Fibroblast of lung (primary cell): Measurements from ENCODE around the gene SPRYD3. TPM values are rescaled to one million over a fixed set of nuclear protein-coding genes. Genes with fewer than 3 reads are reported as not detected.

Experiments used
- DNase-seq, 2 donors: peaks; one replicate each; pipeline versions ENCODE4 v3.0.0 to v3.0.0-alpha.2; 2010; ENCODE audit warnings: low read depth in 2 of 2
- H2AFZ ChIP-seq: 2 replicates; pipeline ENCODE4 v1.5.1; 2012; ENCODE audit warnings: low read length, control low read depth, inconsistent platforms
- H3K27ac ChIP-seq: 2 replicates; pipeline ENCODE4 v1.5.1; 2011; ENCODE audit warnings: low read length, control low read depth; ENCODE audit not compliant: insufficient read depth
- H3K27me3 ChIP-seq: 2 replicates; pipeline ENCODE4 v1.5.1; 2011; ENCODE audit warnings: mild to moderate bottlenecking, low read length; ENCODE audit not compliant: control insufficient read depth, insufficient read depth
- H3K36me3 ChIP-seq: 2 replicates; pipeline ENCODE4 v1.5.1; 2011; ENCODE audit warnings: low read length; ENCODE audit not compliant: control insufficient read depth, insufficient read depth
- H3K4me1 ChIP-seq: 2 replicates; pipeline ENCODE4 v1.5.1; 2011; ENCODE audit warnings: low read length; ENCODE audit not compliant: control insufficient read depth, insufficient read depth; ENCODE audit errors: extremely low read depth
- H3K4me2 ChIP-seq: 2 replicates; pipeline ENCODE4 v1.5.1; 2011; ENCODE audit warnings: low read length, control low read depth; ENCODE audit not compliant: insufficient read depth; ENCODE audit errors: extremely low read depth
- H3K4me3 ChIP-seq, 4 experiments: fragments of 200-600 bp in 1 of 4; sonication (generic) in 1 of 4; replicated peaks in 1 of 4; 2 replicates each; pipeline ENCODE4 v1.5.1; 2011 to 2016; ENCODE audit warnings: low read length in 4 of 4, low read depth in 3 of 4, mild to moderate bottlenecking in 3 of 4, control low read depth in 2 of 4, inconsistent platforms in 1 of 4, mixed read lengths in 1 of 4; ENCODE audit not compliant: insufficient read depth in 1 of 4; ENCODE audit errors: control extremely low read depth in 1 of 4
- H3K79me2 ChIP-seq: 2 replicates; pipeline ENCODE4 v1.5.1; 2012; ENCODE audit warnings: mild to moderate bottlenecking, low read length, inconsistent platforms; ENCODE audit not compliant: control insufficient read depth, insufficient read depth
- H3K9ac ChIP-seq: 2 replicates; pipeline ENCODE4 v1.5.1; 2011; ENCODE audit warnings: mild to moderate bottlenecking, low read length, control low read depth; ENCODE audit not compliant: insufficient read depth
- H3K9me3 ChIP-seq: 2 replicates; pipeline ENCODE4 v1.5.1; 2012; ENCODE audit warnings: low read depth, low read length; ENCODE audit not compliant: control insufficient read depth, insufficient read depth
- H4K20me1 ChIP-seq: 2 replicates; pipeline ENCODE4 v1.5.1; 2011; ENCODE audit warnings: low read length; ENCODE audit not compliant: control insufficient read depth, insufficient read depth; ENCODE audit errors: extremely low read depth
- CTCF ChIP-seq, 2 donors: IDR thresholded peaks in 1 of 2; conservative IDR thresholded peaks in 1 of 2; 1 replicate in 1 of 2; 2 replicates in 1 of 2; pipeline ENCODE4 v1.5.1; 2011 to 2012; ENCODE audit warnings: low read length in 2 of 2, control low read depth in 1 of 2, inconsistent platforms in 1 of 2, low read depth in 1 of 2, mild to moderate bottlenecking in 1 of 2
- EZH2 ChIP-seq: IDR thresholded peaks from 2 replicates; pipeline ENCODE4 v1.5.1; 2012; ENCODE audit warnings: low read length, control low read depth, mild to moderate bottlenecking; ENCODE audit errors: missing control alignments
- polyA plus RNA-seq, 2 donors: library from polyadenylated mRNA; depleted of rRNA in 1 of 2; stranded (reverse) in 1 of 2; unstranded in 1 of 2; fragments of >200 nt; gene quantifications; 2 replicates each; pipeline ENCODE4 v1.2.1, GENCODE V29; 2011 to 2012; ENCODE audit warnings: missing spikeins in 1 of 2
- total RNA-seq: library from RNA; depleted of rRNA; stranded (reverse); fragments of >200 nt; gene quantifications from 2 replicates; pipeline ENCODE4 v1.2.1, GENCODE V29; 2014

Gene SPRYD3
- total and polyA plus RNA-seq, 2 donors (not counting 1 experiment from before 2014, with no cell fraction given): 18.2 to 23.3 TPM

GRCh38 chr12:53058674-53059433 is 20.3 kb downstream of the SPRYD3 start:
- Histone ChIP-seq H3K9me3 (no peaks in the 10 kb centered on the region), H3K4me1 (peaks cover 35% of the 10 kb centered on the region), H3K27ac (no peak overlapping the region), H2AFZ (no peak overlapping the region), H3K4me3 (no peak overlapping the region), H4K20me1 (no peaks in the 10 kb centered on the region), H3K36me3 (peaks cover 54% of the 10 kb centered on the region), H3K4me2 (no peak overlapping the region), H3K9ac (no peak overlapping the region), H3K27me3 (no peaks in the 10 kb centered on the region), H3K79me2 (no peaks in the 10 kb centered on the region)
- no peak for DNase-seq
- TF ChIP-seq CTCF (conservative IDR thresholded peaks at IDR 0.05 in 1 of 2, IDR thresholded peaks at IDR 0.05 in 1 of 2; ENCODE audit: low read depth in 1 of 2, low read length in 2 of 2) (no peak), EZH2 (no peak)

GRCh38 chr12:53057816-53058500 is 21.2 kb downstream of the SPRYD3 start:
- H3K4me3 ChIP-seq: no peak overlapping the region
- no peak overlapping the region for H2AFZ ChIP-seq
- H3K27ac ChIP-seq: no peak overlapping the region
- H3K79me2 ChIP-seq: no peaks in the 10 kb centered on the region
- H3K36me3 ChIP-seq: peaks cover 50% of the 10 kb centered on the region
- H3K4me2 ChIP-seq: no peak overlapping the region
- H3K4me1 ChIP-seq: peaks cover 35% of the 10 kb centered on the region
- no peaks in the 10 kb centered on the region for H3K9me3 ChIP-seq
- no peak for DNase-seq
- H4K20me1 ChIP-seq: no peaks in the 10 kb centered on the region
- no peak overlapping the region for H3K9ac ChIP-seq
- TF ChIP-seq EZH2 (no peak), CTCF (conservative IDR thresholded peaks at IDR 0.05 in 1 of 2, IDR thresholded peaks at IDR 0.05 in 1 of 2; ENCODE audit: low read depth in 1 of 2, low read length in 2 of 2) (no peak)
- no peaks in the 10 kb centered on the region for H3K27me3 ChIP-seq

GRCh38 chr12:53056901-53057300 is 22.3 kb downstream of the SPRYD3 start:
- peaks cover 33% of the 10 kb centered on the region for H3K4me1 ChIP-seq
- H3K27ac ChIP-seq: no peak overlapping the region
- H3K27me3 ChIP-seq: no peaks in the 10 kb centered on the region
- peaks cover 5% of the 10 kb centered on the region for H3K79me2 ChIP-seq
- no peaks in the 10 kb centered on the region for H4K20me1 ChIP-seq
- H3K9ac ChIP-seq: no peak overlapping the region
- TF ChIP-seq CTCF (conservative IDR thresholded peaks at IDR 0.05 in 1 of 2, IDR thresholded peaks at IDR 0.05 in 1 of 2; ENCODE audit: low read depth in 1 of 2, low read length in 2 of 2) (no peak), EZH2 (no peak)
- peaks cover 50% of the 10 kb centered on the region for H3K36me3 ChIP-seq
- H3K4me2 ChIP-seq: no peak overlapping the region
- H3K4me3 ChIP-seq: no peak overlapping the region
- no peak for DNase-seq
- no peak overlapping the region for H2AFZ ChIP-seq
- H3K9me3 ChIP-seq: no peaks in the 10 kb centered on the region
